ENCODE results near the gene ZSCAN20.

The ZSCAN20 gene

GRCh38 chr1:33535334-33535733 is 62.9 kb downstream of the ZSCAN20 start:
- no peak for DNase-seq (ENCODE audit: low read depth)

GRCh38 chr1:33537885-33538284 is 65.4 kb downstream of the ZSCAN20 start:
- no peak for DNase-seq (ENCODE audit: low read depth)

- no peak for DNase-seq (ENCODE audit: low read depth)
These were observed 69.5 kb downstream of the ZSCAN20 start for GRCh38 chr1:33541966-33542365.
